NCI-H446 treated with DMSO at 0.1 percent for 48 hours (cell line): Measurements from ENCODE around the gene RBM18.

ENCODE experiments used
- DNase-seq: peaks from one replicate; lab custom pipeline; 2025; lab: John Stamatoyannopoulos, UW

RBM18 gene

GRCh38 chr9:122258886-122259415 lies 5.7 kb downstream of the RBM18 start:
- no peak for DNase-seq

DNA sequence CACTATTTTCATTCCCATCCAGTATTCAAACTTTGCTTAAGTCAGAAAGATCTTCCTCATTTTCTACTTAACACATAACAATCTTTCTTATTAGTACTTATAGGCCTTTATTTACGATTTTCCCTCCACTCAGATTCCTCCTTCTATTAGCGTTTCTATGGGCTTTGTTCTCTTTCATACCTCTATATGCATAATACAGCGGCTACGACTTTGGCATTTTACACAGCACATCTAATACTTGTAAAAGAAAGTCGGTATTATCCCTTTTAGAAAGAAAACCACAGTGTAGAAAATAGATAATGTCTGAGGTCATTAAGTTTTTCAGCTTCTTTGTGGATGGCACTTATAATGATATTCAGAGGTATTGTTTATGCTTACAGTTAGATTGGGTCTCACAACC lies 8.4 kb downstream of the RBM18 start:
- DNase-seq = no peak

DNA sequence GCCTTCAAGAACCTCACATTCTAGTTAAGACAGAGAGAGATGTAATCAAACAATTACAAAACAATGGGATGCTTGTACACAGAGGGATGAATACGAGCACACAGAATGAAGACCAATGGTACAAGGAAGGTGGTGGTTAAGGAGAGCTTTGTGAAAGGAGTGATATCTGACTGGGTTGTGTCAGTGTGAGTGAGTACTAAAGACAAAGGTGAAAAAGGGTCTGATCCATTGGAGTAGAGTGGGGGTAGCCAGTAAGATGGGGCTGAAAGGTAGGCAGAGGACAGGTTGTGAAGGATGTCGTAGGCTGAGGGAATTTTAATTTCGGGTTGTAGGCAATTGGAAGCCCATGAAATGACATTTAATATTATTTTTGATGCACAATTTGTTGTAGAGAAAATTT lies 9.9 kb downstream of the RBM18 start:
- DNase-seq = no peak

- DNase-seq = no peak
Measured at GRCh38 chr9:122252796-122253195, 11.8 kb downstream of the RBM18 start.

GRCh38 chr9:122251351-122251750 lies 13.3 kb downstream of the RBM18 start:
- no peak for DNase-seq

- DNase-seq = no peak
Measured at GRCh38 chr9:122248448-122248865, 16.2 kb downstream of the RBM18 start.

DNA sequence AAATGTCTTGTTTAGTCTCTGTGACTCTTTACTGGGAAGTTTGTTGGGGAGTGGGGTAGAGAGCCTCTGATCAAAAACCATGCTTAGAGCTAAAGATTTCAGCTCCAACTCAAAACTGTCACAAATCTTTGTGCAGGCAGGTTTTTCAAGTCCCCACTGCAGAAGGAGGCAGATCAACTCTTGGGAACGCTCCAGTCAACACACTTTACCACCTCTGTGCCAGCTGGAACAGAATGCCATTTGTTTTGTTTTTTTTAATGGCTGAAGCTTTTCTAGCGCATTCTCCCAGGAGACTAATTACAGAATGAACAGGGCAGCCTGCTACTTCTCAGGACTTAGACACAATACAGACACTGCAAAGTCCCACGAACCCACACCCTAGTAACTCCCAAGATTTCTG lies 18.0 kb downstream of the RBM18 start:
- no peak for DNase-seq

- no peak for DNase-seq
Measured at GRCh38 chr9:122244349-122244748, 20.3 kb downstream of the RBM18 start.

GRCh38 chr9:122239722-122240121 lies 24.9 kb downstream of the RBM18 start:
- no peak for DNase-seq

- DNase-seq = no peak
Measured at GRCh38 chr9:122236681-122237080, 28.0 kb downstream of the RBM18 start.

DNA sequence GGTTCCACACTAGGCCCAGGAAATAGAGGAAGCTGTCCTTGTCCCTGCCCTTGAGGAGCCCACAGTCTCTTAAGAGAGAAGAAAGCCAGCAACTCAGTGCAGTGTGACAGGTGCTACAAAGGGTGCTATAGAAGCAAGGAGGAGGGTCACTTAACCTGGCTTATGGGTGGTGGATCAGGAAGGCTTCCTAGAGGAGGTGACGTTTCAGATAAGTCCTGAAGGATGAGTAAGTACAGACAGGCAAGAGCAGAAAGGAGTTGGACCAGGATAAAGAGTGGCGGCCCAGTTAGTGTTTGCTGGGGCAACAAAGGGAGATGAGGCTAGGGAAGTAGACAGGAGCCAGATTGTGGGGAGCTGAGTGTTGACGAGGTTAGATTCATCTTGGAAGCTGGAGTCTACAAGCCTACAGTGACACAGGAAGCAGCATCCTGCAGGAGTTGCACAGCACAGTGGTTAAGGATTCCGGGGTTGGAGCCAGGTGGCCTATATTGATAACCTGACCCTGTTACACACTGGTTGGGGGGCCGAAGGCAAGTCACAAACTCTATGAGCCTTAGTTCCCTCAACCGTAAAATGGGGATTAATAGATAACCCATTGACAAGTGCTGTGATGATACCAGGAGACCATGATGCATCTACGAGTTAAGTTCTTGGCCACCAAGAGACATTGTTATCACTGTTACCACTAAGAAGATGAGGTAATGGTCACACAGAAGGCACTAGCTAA lies 30.5 kb downstream of the RBM18 start:
- DNase-seq = no peak

DNA sequence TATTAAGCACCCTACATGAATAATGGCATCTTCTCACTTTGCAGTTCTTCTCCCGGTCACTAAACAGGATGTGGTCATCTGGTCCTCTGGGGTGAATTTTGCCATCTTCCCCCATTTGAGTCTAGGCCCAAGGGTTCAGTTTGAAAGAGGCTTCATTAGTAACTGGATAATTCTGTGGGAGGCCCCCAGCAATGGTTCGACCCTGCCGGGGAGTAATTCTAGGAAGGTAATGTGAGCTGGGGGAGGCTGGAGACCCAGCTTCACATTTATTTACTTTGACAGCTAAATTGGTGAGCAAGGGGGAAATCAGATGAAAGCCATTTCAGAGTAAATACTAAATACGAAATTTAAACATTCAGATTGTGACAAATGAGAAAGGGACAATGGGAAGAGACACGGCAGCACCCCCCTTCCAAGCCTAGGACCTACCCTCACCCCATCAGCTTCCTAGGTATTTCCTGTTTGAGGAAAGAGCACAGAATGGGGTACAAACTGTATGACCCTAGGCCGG lies 31.8 kb downstream of the RBM18 start:
- no peak for DNase-seq

DNA sequence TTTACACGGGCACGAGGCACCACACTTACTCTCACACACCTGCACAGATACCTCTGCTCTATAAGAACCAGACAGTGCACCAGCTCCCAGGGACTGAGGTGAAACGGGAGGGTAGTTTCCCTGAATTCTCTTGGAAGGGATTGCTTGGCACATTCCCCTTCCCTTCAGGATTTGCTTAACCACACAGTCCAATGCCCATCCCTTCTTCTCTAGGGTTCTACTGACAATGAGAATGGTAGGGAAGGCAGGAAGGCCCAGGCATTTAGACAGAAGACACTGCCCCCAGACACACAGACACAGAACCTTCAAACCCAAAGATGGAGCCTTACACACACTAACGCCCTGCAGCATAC lies 35.2 kb downstream of the RBM18 start:
- DNase-seq = no peak

DNA sequence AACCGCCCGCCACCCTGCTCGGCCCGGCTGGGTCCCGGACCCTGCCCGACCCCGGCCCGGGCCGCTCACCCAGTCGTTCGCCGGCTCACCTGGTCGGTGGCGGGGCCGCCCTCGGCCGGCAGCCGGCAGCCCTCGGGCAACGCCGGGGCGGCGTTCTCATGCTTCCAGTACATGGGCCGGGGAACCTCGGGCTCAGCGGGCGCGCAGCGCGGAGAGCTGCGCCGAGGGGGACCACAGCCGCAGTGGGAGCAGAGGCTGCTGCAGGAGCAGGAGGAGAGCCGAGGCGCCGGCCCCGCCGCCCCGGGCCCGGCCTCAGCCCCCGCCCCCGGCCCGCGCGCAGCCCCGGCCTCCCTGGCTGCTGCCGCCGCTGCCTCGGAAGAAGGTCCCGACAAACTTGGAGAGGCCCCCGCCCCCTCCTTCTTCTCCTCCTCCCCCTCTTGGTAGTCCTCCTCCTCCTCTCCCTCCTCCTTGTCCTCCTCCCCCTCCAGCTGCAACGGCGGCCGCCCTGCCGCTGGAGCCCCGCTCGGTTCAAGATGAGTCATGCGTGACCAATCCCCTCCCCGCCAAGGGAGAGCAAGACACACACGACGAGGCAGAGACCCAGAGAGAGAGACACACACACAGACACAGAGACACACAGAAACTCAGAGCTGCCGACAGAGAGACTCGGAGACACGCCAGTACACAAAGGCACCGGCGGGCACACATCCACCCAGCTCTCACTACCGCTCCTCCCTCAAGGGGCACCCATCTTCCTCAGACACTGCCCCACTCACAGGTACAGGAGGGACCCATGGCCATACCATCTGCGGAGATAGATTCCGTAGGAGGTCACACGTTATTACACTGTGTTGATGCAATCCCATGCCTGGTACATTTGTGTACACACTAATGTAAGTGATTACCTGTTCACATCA lies 35.8 kb downstream of the RBM18 start, which contains the start of gene LHX6:
Gene LHX6 (minus strand): TSS at position 390 of the 917 bp plus-strand sequence. CDS start 217 bp downstream, at position 173.
- DNase-seq = no peak

GRCh38 chr9:122228191-122228567 lies 36.5 kb downstream of the RBM18 start:
- DNase-seq = no peak

DNA sequence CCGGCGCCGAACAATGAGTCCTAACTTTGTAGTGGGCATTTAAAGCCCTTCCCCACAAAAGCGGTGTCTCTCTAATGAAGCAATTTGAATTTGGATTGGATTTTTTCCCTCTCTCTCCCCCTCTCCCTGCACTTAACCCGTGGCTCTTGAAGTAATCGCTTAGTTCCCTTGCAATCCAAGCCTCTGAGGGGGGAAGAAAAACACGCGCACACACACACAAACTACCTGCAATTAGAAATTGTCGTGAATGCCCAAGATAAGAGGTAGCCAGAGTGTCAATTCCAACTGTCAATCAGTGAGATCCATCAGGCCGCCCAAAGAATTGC lies 37.1 kb downstream of the RBM18 start:
- DNase-seq = no peak

DNA sequence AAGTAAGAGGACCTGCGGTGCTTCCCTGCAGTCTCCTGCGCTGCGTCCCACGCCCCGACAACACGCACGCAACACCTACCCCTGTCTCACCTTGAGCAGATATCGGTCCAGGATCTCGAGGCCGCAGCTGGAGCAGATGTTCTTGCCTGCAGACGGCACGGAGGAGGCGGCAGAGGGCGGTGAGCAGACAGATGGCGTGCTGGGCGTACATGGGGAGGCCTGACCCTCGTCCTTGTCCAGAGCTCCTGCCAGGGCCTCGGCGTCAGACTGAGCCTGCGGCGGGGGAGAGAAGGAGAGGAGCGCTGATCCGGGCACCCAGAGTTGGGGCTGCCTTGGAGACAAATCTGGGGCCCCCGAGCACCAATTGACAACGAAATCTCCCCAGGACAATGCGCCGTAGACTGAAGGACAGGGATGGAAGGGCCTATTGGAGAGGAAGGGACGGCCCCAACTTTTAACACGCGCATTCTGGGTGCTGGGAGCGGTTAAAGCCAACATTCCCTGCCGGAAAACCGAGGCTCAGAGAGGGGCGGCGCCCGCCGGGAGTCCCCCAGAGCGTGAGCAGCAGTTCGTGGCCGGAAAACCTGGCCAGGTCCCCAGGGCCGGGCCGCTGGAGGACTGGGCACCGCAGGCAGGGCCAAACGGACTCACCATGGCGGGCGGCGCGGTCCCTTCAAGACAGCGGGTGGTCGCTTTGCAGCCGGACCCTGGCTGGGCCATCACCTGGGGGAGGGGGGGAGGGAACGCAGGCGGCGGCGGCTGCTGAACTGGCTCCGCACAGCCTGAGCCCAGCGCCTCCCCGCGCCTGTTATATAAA lies 37.7 kb downstream of the RBM18 start:
- no peak for DNase-seq

- DNase-seq = no peak
Measured at GRCh38 chr9:122226142-122226757, 38.4 kb downstream of the RBM18 start.

- DNase-seq = no peak
Measured at GRCh38 chr9:122225312-122226141, 39.1 kb downstream of the RBM18 start.

DNA sequence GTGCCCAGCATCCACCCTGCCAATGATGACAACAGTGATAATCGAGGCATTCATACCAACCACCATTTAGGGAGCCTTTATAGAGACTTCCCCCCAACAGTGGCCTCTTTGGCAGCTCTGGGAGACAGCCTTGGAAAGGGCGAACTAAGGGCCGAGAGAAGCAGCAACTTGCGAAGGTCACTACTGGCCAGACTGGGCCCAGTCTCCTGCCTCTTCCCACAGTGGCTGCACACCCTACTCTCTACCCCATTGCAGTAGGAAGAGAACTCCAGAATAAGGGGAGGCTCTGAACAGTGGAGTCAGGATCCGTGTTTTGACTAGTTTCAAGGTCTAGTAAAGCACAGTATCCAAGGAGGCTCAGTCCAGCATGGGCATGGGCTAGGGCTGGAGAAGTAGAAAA lies 41.2 kb downstream of the RBM18 start:
- DNase-seq = no peak

GRCh38 chr9:122222791-122223190 lies 41.8 kb downstream of the RBM18 start:
- no peak for DNase-seq
